AG09319 (cell line): ENCODE results near the gene BMP8B.

Source experiments
- DNase-seq: peaks from one replicate; pipeline ENCODE4 v3.0.0-alpha.2; 2010; ENCODE audit warnings: low read depth; ENCODE audit errors: extremely low read depth
- TF ChIP-seq, protein P1 (sequence below): IDR thresholded peaks from 2 replicates; pipeline ENCODE4 v1.5.1; 2011; ENCODE audit warnings: low read depth, mild to moderate bottlenecking, inconsistent platforms, low read length, moderate library complexity

The BMP8B gene

DNA sequence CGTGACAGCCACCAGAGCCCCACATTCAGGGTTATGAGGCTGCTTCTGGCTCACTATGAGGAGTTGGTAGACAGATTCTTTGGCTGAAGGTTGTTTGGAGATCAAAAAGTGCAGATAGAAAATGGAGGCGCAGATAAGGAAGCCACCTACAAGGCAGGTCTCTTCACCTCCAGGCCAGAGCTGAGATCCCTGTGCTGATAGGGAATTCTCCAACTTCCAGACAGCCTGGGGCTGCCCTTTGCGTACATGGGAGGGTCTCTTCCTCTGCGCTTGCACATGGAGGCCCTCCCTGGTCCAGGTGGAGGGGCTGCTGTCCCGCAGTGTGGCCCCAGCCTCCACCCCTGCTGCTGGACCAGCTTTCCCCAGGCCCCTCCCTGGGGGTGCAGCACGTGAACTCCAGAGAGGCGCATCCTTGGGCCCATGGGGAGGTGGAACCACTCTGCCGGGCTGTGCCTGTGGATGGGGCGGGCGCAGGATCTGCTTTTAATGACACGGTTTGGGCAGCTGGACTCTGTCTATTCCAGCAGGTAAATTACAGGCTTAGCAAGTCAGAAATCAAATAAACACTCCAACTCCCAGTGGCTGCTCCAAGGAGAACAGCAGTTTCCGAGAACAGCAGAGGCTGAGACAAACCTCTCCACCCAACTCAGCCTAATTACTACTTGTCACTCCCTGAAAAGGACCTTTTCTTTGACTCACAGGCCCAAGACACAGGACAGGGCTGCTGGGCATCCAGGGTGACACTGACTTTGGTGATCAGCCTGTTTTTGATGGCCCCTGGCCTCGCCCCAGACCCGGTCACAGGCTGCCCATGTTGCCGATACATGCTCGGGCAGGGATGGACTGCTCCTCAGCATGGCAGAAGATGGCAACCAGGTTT, 29.9 kb downstream of the BMP8B start:
- TF ChIP-seq, protein P1, sequence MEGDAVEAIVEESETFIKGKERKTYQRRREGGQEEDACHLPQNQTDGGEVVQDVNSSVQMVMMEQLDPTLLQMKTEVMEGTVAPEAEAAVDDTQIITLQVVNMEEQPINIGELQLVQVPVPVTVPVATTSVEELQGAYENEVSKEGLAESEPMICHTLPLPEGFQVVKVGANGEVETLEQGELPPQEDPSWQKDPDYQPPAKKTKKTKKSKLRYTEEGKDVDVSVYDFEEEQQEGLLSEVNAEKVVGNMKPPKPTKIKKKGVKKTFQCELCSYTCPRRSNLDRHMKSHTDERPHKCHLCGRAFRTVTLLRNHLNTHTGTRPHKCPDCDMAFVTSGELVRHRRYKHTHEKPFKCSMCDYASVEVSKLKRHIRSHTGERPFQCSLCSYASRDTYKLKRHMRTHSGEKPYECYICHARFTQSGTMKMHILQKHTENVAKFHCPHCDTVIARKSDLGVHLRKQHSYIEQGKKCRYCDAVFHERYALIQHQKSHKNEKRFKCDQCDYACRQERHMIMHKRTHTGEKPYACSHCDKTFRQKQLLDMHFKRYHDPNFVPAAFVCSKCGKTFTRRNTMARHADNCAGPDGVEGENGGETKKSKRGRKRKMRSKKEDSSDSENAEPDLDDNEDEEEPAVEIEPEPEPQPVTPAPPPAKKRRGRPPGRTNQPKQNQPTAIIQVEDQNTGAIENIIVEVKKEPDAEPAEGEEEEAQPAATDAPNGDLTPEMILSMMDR = no peak
- DNase-seq = no peak

DNA sequence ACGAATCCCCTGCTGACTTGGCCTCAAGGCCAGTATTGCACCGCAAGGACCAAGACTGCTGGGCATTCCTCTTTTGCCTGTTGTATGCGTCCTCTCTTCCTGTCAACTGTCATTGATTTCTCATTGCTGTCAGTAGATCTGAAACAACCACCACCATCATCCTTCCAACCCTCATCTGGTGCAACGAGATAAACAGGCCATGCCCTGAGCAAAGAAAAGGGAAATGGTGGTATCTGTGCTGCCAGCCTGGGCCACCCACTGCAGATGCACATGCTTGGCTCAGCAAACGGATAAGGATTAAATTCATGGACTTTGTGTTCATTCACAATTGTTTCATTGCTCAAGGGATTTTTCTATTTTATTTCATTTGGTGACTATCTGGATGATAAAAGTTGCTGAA, 31.2 kb downstream of the BMP8B start:
- TF ChIP-seq, protein P1 = no peak
- no peak for DNase-seq

DNA sequence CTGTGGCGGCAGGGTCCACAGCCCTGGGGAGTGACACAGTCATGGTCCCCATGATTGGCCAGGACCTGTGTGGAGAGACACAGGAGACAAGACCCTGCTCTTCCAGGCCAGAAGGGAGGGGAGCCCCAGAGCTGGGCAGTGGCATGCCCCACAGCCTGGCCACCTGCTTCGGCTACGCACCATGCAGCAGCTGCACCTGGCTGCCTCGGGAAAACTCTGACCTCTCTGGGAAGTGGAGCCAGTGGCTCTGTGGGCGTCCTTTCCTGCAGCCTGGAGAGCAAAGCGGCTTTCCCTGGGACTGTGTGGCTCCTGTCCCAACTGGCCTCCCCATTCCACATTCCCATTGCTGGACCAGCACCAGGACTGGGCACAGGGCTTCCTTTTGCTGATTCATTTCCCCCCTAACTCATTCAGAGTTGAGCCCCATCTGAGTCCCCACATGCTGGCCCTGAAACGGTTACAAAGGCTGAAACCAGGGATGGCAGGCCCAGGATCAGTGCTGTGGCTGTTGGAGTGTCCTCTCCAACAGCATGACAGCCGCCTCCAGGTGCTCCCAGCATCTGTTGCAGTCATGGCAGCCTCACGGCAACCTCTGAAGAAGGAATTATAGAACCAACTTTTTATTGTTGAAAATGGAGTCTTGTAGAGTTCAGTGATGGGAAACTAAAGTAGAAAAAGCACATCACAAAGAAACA, 32.6 kb downstream of the BMP8B start:
- TF ChIP-seq, protein P1 = no peak
- DNase-seq = no peak

DNA sequence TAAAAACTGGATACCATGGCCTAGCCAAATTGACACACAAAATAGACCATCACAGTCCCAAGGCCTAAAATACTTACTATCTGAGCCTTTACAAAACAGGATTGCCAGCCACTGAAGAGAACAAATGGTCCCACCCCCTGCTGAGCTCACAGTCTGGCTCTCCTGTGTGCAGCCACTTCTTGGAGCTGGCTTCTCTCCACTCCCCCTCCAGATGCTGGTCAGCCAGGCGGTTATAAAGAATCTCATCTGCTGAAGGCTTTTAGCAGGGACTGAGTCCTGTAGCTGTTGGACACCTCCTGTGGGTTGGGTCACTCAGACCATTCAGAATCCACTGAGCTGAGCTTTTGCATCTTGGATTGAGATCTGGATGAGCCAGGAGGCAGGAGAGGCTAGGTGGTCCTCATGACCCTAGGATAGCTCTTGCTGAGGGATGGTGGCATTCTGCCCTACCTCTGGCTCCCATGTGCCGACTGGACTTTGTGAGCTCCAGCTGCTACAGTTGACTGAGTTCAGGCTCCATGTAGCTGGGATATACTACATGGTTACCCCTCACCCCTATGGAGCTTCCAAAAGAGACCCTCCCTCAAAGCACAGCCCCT, 33.7 kb downstream of the BMP8B start:
- DNase-seq = no peak
- TF ChIP-seq, protein P1 = no peak

DNA sequence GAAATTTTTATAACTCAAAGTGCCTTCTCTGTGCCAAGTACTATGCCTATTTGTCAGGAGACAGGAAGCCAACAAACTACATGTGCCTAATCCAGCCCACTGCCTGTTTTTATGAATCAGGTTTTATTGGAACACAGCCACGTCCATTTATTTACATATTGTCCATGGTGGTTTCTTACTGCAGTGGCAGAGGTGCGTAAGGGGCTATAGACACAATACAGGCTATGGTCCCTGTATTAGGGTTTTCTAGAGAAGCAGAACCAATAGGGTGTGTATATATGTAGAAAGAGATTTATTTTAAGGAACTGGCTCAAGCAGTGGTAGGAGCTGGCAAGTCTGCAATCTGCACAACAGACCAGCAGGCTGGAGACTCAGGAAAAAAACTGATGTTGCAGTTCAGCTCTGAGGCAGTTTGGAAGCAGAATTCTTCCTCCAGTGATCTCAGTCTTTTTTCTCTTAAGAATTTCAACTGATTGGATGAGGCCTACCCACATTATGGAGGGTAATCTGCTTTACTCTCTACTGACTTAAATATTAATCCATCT, 34.6 kb downstream of the BMP8B start:
- TF ChIP-seq, protein P1 = no peak
- DNase-seq = no peak

DNA sequence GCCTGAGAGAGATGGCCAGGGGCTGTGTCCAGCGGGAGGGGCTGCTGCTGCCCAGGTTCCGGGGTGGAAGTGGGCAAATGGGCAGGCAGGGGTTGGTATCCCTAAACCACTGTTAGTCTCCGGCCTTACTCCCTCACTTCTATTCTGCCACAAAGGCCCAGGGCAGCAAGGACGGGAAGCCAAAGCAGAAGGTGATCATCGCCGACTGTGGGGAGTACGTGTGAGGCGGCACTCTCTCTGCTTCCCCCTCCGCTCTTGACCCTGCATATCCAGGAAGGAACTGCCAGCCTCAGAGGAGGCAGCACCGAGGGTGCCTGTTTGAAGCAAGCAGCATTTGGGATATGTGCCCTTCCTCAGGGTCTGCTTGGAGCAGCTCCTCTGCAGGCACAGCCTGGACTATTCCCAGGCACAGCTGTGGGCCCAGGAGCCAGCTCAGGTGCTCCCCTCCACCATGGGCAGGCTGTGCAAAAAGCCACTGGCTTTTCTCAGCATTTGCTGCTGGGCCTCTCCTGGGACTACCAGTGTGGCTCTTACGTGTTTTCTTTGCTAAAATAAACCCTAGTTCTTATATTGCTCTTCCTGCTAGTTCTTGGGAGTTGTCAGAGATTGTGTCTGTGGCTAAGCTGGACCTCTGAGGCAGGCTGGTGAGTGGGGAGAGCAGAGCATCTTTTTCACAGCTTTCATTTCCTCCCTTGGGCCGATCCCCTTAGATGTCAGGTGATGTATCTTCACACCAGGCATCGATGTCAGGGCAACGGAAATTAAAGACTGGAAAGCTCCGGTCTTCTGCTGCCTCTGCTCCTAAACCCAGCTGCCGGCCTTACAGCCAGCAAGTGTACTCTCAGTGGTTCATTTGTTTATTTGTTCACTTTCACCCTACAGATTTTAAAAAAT, 35.3 kb downstream of the BMP8B start:
- no peak for DNase-seq
- TF ChIP-seq, protein P1 = no peak
